Pancreas (tissue), 10 donors: ENCODE data around the gene ASB16. TPM values are rescaled to one million over a fixed set of nuclear protein-coding genes. Genes with fewer than 3 reads are reported as not detected.
"Not testable (repeated sequence)": the region's sequence is repeated elsewhere in the genome, so short reads cannot be mapped to it uniquely, and the experiment has no call there.

ENCODE experiments used
- ATAC-seq, 4 donors: fragments of 200-7000 bp; cut with Tn5 transposase; one replicate each; pipeline versions ENCODE4 v1.8.0 to v1.9.1; 2020; ENCODE audit warnings: mild to moderate bottlenecking in 4 of 4, moderate library complexity in 4 of 4
- DNase-seq, 6 donors: peaks; one replicate each; pipeline ENCODE4 v3.0.0-alpha.2; 2020
- FAIRE-seq: peaks from 2 replicates; lab custom pipeline; 2012; peaks lifted over from hg19 to GRCh38; lab: Jason Lieb, UNC
- H3K27ac ChIP-seq, 4 donors: fragments of 200-600 bp; sonication (generic); 1 replicate in 3 of 4; 2 replicates in 1 of 4; pipeline versions ENCODE4 v1.5.0 to v1.8.0; 2020
- H3K27me3 ChIP-seq, 4 donors: fragments of 200-600 bp; one replicate each; pipeline ENCODE4 v1.8.0; 2021
- H3K36me3 ChIP-seq, 3 donors: fragments of 200-600 bp; sonication (generic) in 1 of 3; one replicate each; pipeline versions ENCODE4 v1.5.0 to v1.8.0; 2020 to 2021
- H3K4me1 ChIP-seq, 3 donors: fragments of 200-600 bp; one replicate each; pipeline ENCODE4 v1.8.0; 2021
- H3K4me3 ChIP-seq, 4 donors: fragments of 200-600 bp; sonication (generic) in 2 of 4; one replicate each; pipeline versions ENCODE4 v1.5.0 to v1.8.0; 2020 to 2021
- H3K9me3 ChIP-seq, 4 donors: fragments of 200-600 bp; one replicate each; pipeline ENCODE4 v1.8.0; 2021
- WGBS, 2 donors: extraction: QIAGEN DNeasy Blood & Tissue Kit; methylation state at CpG; one replicate each; pipeline ENCODE4 v1.1.7; 2013; 5-methylcytosine and 5-hydroxymethylcytosine counted together
- intact Hi-C, 3 donors: fragments of 100-400 bp; cut with DNase I; formaldehyde crosslinking; loops; one replicate each; pipeline versions ENCODE4 v1.11.1 to v1.14.2; 2022
- polyA plus RNA-seq, 2 donors: library from polyadenylated mRNA; stranded (reverse); fragments of 200-250 nt; gene quantifications; one replicate each; pipeline ENCODE4 v1.2.3, GENCODE V29; 2013
- total RNA-seq, 6 donors: library from RNA; stranded (reverse); fragmentation: NEBNext Ultra II Directional in 4 of 6; extraction: Animal tissue kit (Norgen Biotek cat#: 25700) in 4 of 6; gene quantifications; one replicate each; pipeline versions ENCODE4 v1.2.1 to v1.2.4, GENCODE V29; 2021 to 2023
- TF ChIP-seq, protein P1 (sequence below), 4 donors: fragments of 200-600 bp; sonication (generic) in 3 of 4; IDR thresholded peaks; one replicate each; pipeline versions ENCODE4 v1.5.0 to v1.8.0; 2021; ENCODE audit warnings: antibody characterized with exemption in 4 of 4
- donor health status: healthy with polysubstance abuse.
- donor health status: DM: no; HTN: no; CAD: no; lungs with moderate emphysema.
- donor health status: DM: no; HTN: no; CAD: no.
- donor health status: control.
- donor health status: control.
- donor health status: Bipolar disorder and iron deficiency.
- donor health status: DM: yes; HTN: yes; CAD: no.
- donor health status: DM: no; HTN: no; CAD: no.
- donor health status: DM: no; HTN: no; CAD: no.
- donor health status: DM: yes; HTN: yes; CAD: no.

The ASB16 gene
- total and polyA plus RNA-seq, 8 donors: 1.1 to 3.9 (median 2.3) TPM

DNA sequence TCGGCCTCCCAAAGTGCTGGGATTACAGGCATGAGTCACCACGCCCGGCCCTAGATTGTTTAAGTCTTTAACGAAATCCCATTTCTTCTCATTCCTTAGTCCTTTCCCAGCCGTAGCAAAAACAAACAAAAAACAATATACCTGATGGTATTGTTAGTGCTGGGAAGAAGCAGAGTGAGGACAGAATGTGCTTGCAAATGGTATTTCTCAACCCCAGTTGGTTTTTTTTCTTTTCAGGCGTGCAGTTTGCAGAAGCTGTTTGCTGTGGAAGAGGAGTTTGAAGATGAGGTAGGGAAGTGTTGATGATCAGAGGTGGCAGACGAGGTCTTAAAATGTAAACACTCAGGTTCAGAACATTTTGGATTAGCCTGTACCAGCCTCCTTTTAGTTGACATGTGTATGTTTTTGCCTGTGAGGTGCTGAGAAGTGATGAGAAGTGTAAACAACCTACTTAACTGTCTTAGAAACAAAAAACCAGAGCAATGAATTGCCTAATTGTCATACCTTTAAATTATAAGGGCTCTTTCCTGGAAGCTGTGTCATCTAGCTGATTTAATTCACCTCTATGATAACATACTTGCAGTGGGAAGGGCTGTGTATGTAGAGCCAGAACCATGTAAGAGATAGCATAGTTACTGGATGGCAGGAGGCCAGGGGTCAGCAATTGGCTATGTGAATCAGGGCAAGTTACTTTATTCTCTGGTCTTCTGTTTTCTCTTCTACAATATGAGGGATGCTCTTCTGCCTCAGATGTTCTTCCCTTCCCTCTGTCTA lies 25.4 kb upstream of the ASB16 start:
- Histone ChIP-seq H3K4me3 (no peak overlapping the region), H3K36me3 (no peaks in the 10 kb centered on the region), H3K4me1 (peaks cover 0 to 4% (median 0%) of the 10 kb centered on the region in 3 donors), H3K27me3 (no peaks in the 10 kb centered on the region), H3K27ac (no peak overlapping the region), H3K9me3 (no peaks in the 10 kb centered on the region)
- no peak for FAIRE-seq
- 87 to 89% methylated on average over 7 of the region's 7 CpGs for WGBS, 2 donors
- TF ChIP-seq, protein P1, sequence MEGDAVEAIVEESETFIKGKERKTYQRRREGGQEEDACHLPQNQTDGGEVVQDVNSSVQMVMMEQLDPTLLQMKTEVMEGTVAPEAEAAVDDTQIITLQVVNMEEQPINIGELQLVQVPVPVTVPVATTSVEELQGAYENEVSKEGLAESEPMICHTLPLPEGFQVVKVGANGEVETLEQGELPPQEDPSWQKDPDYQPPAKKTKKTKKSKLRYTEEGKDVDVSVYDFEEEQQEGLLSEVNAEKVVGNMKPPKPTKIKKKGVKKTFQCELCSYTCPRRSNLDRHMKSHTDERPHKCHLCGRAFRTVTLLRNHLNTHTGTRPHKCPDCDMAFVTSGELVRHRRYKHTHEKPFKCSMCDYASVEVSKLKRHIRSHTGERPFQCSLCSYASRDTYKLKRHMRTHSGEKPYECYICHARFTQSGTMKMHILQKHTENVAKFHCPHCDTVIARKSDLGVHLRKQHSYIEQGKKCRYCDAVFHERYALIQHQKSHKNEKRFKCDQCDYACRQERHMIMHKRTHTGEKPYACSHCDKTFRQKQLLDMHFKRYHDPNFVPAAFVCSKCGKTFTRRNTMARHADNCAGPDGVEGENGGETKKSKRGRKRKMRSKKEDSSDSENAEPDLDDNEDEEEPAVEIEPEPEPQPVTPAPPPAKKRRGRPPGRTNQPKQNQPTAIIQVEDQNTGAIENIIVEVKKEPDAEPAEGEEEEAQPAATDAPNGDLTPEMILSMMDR (IDR thresholded peaks at IDR 0.05): no peak
- intact Hi-C loops: no loop called here
- DNase-seq: no peak
- no peak for ATAC-seq

DNA sequence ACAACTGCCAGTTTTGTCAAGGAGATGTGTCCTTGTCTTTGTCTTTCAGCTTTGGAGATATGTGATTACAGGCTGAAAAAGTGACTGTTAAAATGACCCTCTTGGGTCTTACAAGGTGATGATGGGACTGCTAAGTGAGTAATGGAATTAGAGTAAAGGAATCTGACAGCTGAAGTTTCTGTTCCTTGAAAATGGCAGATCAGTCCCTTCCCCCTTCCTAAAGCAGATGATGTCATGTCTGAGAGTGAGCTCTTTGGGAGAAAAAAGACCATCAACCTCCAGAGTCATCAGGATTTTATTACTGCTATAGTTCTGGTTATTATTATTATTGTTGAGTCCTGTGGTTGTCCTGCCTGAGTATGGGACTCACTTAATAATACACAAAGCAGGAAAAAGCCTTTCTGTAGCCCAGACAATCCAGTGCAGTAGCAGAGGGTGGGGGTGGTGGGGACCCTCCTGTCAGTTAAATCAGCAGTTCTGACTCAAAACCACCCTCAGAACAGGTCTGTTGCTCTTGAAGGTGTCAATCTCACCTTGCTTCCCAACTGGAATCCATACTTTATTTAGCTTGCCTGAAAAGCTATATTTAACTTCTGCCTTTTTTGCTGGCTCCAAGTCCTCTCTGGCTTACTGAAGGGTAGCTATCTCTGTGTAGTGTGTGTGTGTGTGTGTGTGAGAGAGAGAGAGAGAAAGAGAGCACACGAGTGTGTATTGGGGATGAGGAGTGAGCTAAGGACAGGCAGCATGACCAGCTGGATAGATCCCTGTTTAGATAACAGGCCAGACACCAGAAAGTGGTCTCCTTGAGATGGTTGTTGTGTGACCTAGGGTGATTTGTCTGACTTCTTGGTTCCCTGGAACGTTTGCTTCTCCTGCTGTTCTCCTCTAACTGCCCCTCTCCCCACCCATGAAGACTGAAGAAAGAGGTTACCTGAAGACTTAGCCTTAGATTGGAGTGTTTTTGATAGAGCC lies 23.8 kb upstream of the ASB16 start:
- no peak for FAIRE-seq

DNA sequence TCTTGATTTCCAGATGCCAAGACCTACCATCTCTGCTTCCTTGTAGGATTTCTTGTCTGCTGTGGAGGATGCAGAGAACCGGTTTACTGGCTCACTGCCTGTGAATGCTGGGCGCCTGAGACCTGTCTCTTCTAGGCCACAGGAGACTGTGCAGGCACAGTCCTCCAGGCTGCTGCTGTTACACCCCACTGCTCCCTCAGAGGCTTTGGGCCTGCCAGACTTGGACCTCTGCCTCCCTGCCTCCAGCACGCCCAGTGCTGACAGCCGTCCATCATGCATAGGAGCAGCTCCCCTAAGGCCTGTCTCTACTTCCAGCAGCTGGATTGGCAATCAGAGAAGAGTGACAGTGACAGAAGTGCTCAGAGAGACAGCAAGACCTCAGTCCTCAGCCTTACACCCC lies 22.7 kb upstream of the ASB16 start:
- H3K27me3 ChIP-seq: no peaks in the 10 kb centered on the region
- no peaks in the 10 kb centered on the region for H3K36me3 ChIP-seq
- no peaks in the 10 kb centered on the region for H3K4me1 ChIP-seq
- FAIRE-seq (no peak), DNase-seq (no peak), ATAC-seq (no peak)
- no peak overlapping the region for H3K4me3 ChIP-seq
- TF ChIP-seq, protein P1 (IDR thresholded peaks at IDR 0.05): no peak
- no peak overlapping the region for H3K27ac ChIP-seq
- WGBS, 2 donors: 78 to 93% methylated on average over 4 of the region's 4 CpGs
- H3K9me3 ChIP-seq: no peaks in the 10 kb centered on the region
- intact Hi-C loops: no loop called here

More for the DNA sequence above, 23.8 kb upstream of the ASB16 start:
- Histone ChIP-seq H3K27ac (no peak overlapping the region), H3K27me3 (no peaks in the 10 kb centered on the region), H3K36me3 (no peaks in the 10 kb centered on the region), H3K4me3 (no peak overlapping the region), H3K4me1 (peaks cover 0 to 4% (median 0%) of the 10 kb centered on the region in 3 donors), H3K9me3 (no peaks in the 10 kb centered on the region)
- intact Hi-C loops: no loop called here
- no peak for DNase-seq
- WGBS, 2 donors: 40 to 44% methylated on average over 2 of the region's 2 CpGs
- ATAC-seq: no peak
- TF ChIP-seq, protein P1 (IDR thresholded peaks at IDR 0.05): no peak

DNA sequence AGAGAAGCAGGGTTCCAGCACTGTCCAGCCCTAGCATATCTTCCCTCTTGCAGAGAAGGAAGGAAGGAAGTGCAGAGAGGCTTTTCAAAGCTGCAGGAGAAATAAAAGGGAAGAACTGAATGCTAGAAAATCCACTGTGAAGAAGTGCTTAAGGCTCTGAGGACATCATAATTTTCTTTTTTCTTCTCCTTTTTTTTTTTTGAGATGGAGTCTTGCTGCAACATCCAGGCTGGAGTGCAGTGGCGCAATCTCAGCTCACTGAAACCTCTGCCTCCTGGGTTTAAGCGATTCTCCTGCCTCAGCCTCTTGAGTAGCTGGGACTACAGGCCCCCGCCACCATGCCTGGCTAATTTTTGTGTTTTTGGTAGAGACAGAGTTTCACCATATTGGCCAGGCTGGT lies 21.4 kb upstream of the ASB16 start:
- 88 to 92% methylated on average over 3 of the region's 3 CpGs for WGBS, 2 donors
- ATAC-seq, H3K36me3 ChIP-seq, H3K4me3 ChIP-seq, DNase-seq, intact Hi-C loops, H3K27ac ChIP-seq, H3K4me1 ChIP-seq, H3K9me3 ChIP-seq, FAIRE-seq, H3K27me3 ChIP-seq: not testable (repeated sequence)

DNA sequence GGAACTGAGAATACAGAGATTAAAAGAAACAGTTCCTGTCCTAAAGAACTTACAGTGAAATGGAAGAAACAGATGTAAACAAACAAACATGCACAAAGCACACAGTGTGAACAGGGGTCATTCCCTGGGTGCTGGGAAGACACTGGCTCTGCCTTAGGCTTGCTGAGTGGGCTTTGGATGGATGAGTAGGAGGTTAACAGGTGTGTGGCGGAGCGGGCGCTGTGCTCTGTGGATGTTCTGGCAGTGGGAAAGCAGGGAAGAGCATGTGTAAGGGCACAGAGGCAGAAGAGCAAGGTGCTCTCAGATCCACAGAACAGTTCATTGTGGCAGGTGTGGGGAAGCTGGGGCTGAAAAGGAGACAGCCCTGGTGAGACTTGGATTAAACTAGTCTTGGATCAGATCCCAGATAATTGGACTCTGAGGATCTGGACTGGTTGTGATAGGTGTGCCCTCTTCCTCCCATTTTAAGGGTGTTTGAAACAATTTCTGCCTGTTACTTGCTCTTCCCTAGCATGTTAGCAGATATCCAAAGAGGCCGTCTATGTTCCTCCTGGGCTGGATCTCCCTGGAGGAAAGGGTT lies 20.7 kb upstream of the ASB16 start:
- TF ChIP-seq, protein P1 (IDR thresholded peaks at IDR 0.05): no peak

More for the DNA sequence above, 20.7 kb upstream of the ASB16 start:
- WGBS, 2 donors: 93 to 97% methylated on average over 4 of the region's 4 CpGs
- ATAC-seq (no peak), DNase-seq (no peak), FAIRE-seq (no peak)
- intact Hi-C loops: no loop called here
- no peaks in the 10 kb centered on the region for H3K4me1 ChIP-seq
- no peak overlapping the region for H3K4me3 ChIP-seq
- H3K36me3 ChIP-seq: no peaks in the 10 kb centered on the region
- no peaks in the 10 kb centered on the region for H3K9me3 ChIP-seq
- H3K27ac ChIP-seq: no peak overlapping the region
- H3K27me3 ChIP-seq: no peaks in the 10 kb centered on the region
